SK-N-SH (cell line): ENCODE measurements around the gene OSBPL5.

ENCODE experiments used
- CTCF ChIP-seq: fragments of 200-600 bp; sonication (generic); IDR thresholded peaks from 2 replicates; pipeline ENCODE4 v1.6.1; 2017; ENCODE audit warnings: antibody characterized with exemption, mild to moderate bottlenecking, moderate library complexity
- EP300 ChIP-seq, 2 experiments: IDR thresholded peaks; 2 replicates each; pipeline versions ENCODE4 v1.4.0 to v1.6.1; 2012; ENCODE audit warnings: borderline replicate concordance in 1 of 2, low read depth in 1 of 2, low read length in 1 of 2
- EZH2phosphoT487 ChIP-seq: fragments of 200-600 bp; sonication (generic); IDR thresholded peaks from 2 replicates; pipeline ENCODE4 v1.6.1; 2017; ENCODE audit warnings: low read depth, mixed run types, mild to moderate bottlenecking, antibody characterized with exemption, moderate library complexity, borderline replicate concordance
- FOSL2 ChIP-seq: IDR thresholded peaks from 2 replicates; pipeline ENCODE4 v1.4.0; 2012; ENCODE audit warnings: low read depth, mild to moderate bottlenecking, moderate library complexity, borderline replicate concordance
- JUND ChIP-seq: IDR thresholded peaks from 2 replicates; pipeline ENCODE4 v1.4.0; 2012
- NFIC ChIP-seq: IDR thresholded peaks from 2 replicates; pipeline ENCODE4 v1.4.0; 2012; ENCODE audit warnings: borderline replicate concordance
- PBX3 ChIP-seq: IDR thresholded peaks from 2 replicates; pipeline ENCODE4; 2012
- POLR2AphosphoS5 ChIP-seq: IDR thresholded peaks from 2 replicates; pipeline ENCODE4 v1.6.1; 2012; ENCODE audit warnings: low read depth, low read length
- RFX5 ChIP-seq: IDR thresholded peaks from 2 replicates; pipeline ENCODE4 v1.6.1; 2012; ENCODE audit warnings: mild to moderate bottlenecking, improper control_type of control experiment, low read length
- SIN3A ChIP-seq: IDR thresholded peaks from 2 replicates; pipeline ENCODE4 v1.6.1; 2012; ENCODE audit warnings: low read depth, mild to moderate bottlenecking, low read length, moderate library complexity, borderline replicate concordance
- SMC3 ChIP-seq: IDR thresholded peaks from 2 replicates; pipeline ENCODE4 v1.6.1; 2012; ENCODE audit warnings: low read depth, low read length, improper control_type of control experiment
- TF ChIP-seq, protein P1 (sequence below): IDR thresholded peaks from 2 replicates; pipeline ENCODE4 v1.4.0; 2012; ENCODE audit warnings: low read depth

DNA sequence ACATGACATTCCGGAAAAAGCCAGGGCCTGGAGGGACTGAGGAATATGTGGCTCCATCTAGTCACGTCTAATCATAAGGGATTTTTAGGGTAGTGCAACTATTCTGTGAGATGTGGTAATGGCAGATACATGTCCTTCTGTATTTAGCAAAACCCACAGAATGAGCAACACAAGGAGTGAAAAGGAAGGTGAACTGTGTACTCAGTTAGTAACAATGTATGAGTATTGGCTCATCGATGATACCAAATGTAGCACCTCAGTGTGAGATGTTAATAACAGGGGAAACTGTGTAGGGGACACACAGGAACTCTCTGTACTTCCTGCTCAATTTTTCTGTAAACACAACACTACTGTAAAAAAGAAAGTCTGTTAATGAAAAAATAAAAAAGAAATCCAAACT lies 65.9 kb downstream of the OSBPL5 start:
- TF ChIP-seq CTCF = no peak
- TF ChIP-seq JUND = no peak
- no peak for TF ChIP-seq NFIC
- TF ChIP-seq EP300 (IDR thresholded peaks at IDR 0.05; ENCODE audit: borderline replicate concordance in 1 of 2, low read depth in 1 of 2, low read length in 1 of 2) = no peak
- no peak for TF ChIP-seq SMC3
- TF ChIP-seq RFX5 = no peak
- TF ChIP-seq, protein P1, sequence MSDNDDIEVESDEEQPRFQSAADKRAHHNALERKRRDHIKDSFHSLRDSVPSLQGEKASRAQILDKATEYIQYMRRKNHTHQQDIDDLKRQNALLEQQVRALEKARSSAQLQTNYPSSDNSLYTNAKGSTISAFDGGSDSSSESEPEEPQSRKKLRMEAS = no peak
- TF ChIP-seq PBX3 = no peak
- no peak for TF ChIP-seq EZH2phosphoT487
- TF ChIP-seq POLR2AphosphoS5 = no peak
- TF ChIP-seq FOSL2 = no peak
- TF ChIP-seq SIN3A = no peak
